ENCODE results near the gene FRG2B.

Gene FRG2B

DNA sequence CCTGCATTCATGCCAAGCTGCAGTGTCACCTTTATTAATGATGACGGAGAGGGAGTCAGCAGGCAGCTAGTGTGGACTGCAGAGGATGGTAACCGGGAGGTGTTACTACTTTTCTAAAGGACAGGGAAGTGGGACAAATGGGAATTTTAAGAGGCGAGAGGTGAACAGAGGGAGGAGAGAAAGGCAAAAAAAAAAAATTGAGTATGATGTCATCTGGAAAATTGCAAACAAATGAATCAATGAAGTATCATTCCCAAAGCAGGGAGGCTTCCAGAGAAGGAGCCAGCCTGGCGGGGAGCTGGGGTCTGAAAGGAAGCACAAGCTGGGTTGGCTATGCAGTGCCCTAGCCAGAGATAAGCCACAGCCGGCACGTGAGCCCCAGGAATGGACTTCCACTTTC, 12.9 kb downstream of the FRG2B start:
- H3K9me3 ChIP-seq (ENCODE audit: control insufficient read depth, insufficient read depth, low read depth, low read length): no peaks in the 10 kb centered on the region
- POLR2A ChIA-PET: no interaction called here
- H3K4me3 ChIP-seq (ENCODE audit: low read depth, low read length): no peak overlapping the region
- H3K4me1 ChIP-seq (ENCODE audit: control insufficient read depth, insufficient read depth, low read length): no peaks in the 10 kb centered on the region
- no peaks in the 10 kb centered on the region for H3K36me3 ChIP-seq (ENCODE audit: control insufficient read depth in 2 of 2, insufficient read depth in 1 of 2, low read length in 2 of 2)
- TF ChIP-seq, protein P1, sequence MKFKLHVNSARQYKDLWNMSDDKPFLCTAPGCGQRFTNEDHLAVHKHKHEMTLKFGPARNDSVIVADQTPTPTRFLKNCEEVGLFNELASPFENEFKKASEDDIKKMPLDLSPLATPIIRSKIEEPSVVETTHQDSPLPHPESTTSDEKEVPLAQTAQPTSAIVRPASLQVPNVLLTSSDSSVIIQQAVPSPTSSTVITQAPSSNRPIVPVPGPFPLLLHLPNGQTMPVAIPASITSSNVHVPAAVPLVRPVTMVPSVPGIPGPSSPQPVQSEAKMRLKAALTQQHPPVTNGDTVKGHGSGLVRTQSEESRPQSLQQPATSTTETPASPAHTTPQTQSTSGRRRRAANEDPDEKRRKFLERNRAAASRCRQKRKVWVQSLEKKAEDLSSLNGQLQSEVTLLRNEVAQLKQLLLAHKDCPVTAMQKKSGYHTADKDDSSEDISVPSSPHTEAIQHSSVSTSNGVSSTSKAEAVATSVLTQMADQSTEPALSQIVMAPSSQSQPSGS (tag by site-specific recombination; IDR thresholded peaks at IDR 0.05; ENCODE audit: low read depth): peak; percentile 68; the same call in 1 of the 2 replicates
- no peak for TF ChIP-seq ZNF677 (tag by site-specific recombination; IDR thresholded peaks at IDR 0.05)
- no peak overlapping the region for H3K27ac ChIP-seq (ENCODE audit: extremely low read depth, low read depth, low read length)
- CTCF ChIA-PET: interaction anchor here (1.4 to 1.5 kb wide), 2 partner anchors 15 to 306 kb away, joined by 4 to 5 read pairs; no protein-coding TSS in a partner anchor

GRCh38 chr10:133611079-133611478, 15.5 kb downstream of the FRG2B start:
- CTCF ChIA-PET: no interaction called here

More at GRCh38 chr10:133611079-133611478, 15.5 kb downstream of the FRG2B start:
- TF ChIP-seq ZIC2 (tag by site-specific recombination; IDR thresholded peaks at IDR 0.05) (no peak), ZFHX2 (tag by site-specific recombination; conservative IDR thresholded peaks at IDR 0.05) (no peak), ZNF704 (tag by site-specific recombination; IDR thresholded peaks at IDR 0.05) (no peak), ZNF521 (tag by site-specific recombination; IDR thresholded peaks at IDR 0.05) (no peak), KLF16 (tag by site-specific recombination; IDR thresholded peaks at IDR 0.05) (no peak), ZNF221 (tag by site-specific recombination; IDR thresholded peaks at IDR 0.05; ENCODE audit: borderline replicate concordance) (no peak), ZNF10 (tag by site-specific recombination; IDR thresholded peaks at IDR 0.05) (no peak), ZNF335 (tag by site-specific recombination; conservative IDR thresholded peaks at IDR 0.05) (no peak), ZEB2 (tag by site-specific recombination; IDR thresholded peaks at IDR 0.05) (no peak), ZNF426 (tag by site-specific recombination; IDR thresholded peaks at IDR 0.05) (no peak), ZNF140 (tag by site-specific recombination; IDR thresholded peaks at IDR 0.05) (no peak), ZNF747 (tag by site-specific recombination; IDR thresholded peaks at IDR 0.05) (no peak), ZBTB6 (tag by site-specific recombination; IDR thresholded peaks at IDR 0.05) (no peak), ZNF692 (tag by site-specific recombination; IDR thresholded peaks at IDR 0.05) (no peak), ZNF488 (tag by site-specific recombination; IDR thresholded peaks at IDR 0.05) (no peak), IKZF3 (tag by site-specific recombination; IDR thresholded peaks at IDR 0.05) (no peak)
- TF ChIP-seq, protein P2, sequence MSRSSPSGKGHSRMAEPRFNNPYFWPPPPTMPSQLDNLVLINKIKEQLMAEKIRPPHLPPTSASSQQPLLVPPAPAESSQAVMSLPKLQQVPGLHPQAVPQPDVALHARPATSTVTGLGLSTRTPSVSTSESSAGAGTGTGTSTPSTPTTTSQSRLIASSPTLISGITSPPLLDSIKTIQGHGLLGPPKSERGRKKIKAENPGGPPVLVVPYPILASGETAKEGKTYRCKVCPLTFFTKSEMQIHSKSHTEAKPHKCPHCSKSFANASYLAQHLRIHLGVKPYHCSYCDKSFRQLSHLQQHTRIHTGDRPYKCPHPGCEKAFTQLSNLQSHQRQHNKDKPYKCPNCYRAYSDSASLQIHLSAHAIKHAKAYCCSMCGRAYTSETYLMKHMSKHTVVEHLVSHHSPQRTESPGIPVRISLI (tag by site-specific recombination; IDR thresholded peaks at IDR 0.05): no peak
- TF ChIP-seq, protein P3, sequence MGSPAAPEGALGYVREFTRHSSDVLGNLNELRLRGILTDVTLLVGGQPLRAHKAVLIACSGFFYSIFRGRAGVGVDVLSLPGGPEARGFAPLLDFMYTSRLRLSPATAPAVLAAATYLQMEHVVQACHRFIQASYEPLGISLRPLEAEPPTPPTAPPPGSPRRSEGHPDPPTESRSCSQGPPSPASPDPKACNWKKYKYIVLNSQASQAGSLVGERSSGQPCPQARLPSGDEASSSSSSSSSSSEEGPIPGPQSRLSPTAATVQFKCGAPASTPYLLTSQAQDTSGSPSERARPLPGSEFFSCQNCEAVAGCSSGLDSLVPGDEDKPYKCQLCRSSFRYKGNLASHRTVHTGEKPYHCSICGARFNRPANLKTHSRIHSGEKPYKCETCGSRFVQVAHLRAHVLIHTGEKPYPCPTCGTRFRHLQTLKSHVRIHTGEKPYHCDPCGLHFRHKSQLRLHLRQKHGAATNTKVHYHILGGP (tag by site-specific recombination; IDR thresholded peaks at IDR 0.05): no peak
- Histone ChIP-seq H3K36me3 (ENCODE audit: control insufficient read depth in 2 of 2, insufficient read depth in 1 of 2, low read length in 2 of 2) (no peaks in the 10 kb centered on the region), H3K4me1 (ENCODE audit: control insufficient read depth, insufficient read depth, low read length) (no peaks in the 10 kb centered on the region), H3K27ac (ENCODE audit: extremely low read depth, low read depth, low read length) (no peak overlapping the region), H3K9me3 (ENCODE audit: control insufficient read depth, insufficient read depth, low read depth, low read length) (no peaks in the 10 kb centered on the region), H3K4me3 (ENCODE audit: low read depth, low read length) (no peak overlapping the region)
- POLR2A ChIA-PET: no interaction called here
